AG04450 (cell line): ENCODE measurements around the gene TSR3. TPM values are rescaled to one million over a fixed set of nuclear protein-coding genes. Genes with fewer than 3 reads are reported as not detected.

Experiments used
- CTCF ChIA-PET: fragments of 300-600, 350-600 bp; formaldehyde crosslinking; extraction: SDS; loops from one replicate; lab custom pipeline; 2022; ENCODE audit warnings: antibody characterized with exemption, inconsistent platforms; lab: Charles Lee
- POLR2A ChIA-PET: fragments of 350-600 bp; formaldehyde crosslinking; extraction: SDS; loops from one replicate; lab custom pipeline; 2021; ENCODE audit warnings: antibody characterized with exemption, inconsistent platforms; lab: Yijun Ruan, JAX
- DNase-seq: peaks from one replicate; pipeline ENCODE4 v3.0.0-alpha.2; 2011; ENCODE audit warnings: low read depth, low spot score
- H3K27ac ChIP-seq: one replicate; pipeline ENCODE4 v1.5.1; 2012; ENCODE audit warnings: low read depth, low read length, control low read depth
- H3K27me3 ChIP-seq: one replicate; pipeline ENCODE4 v1.6.0; 2012; ENCODE audit warnings: low read length; ENCODE audit not compliant: control insufficient read depth, insufficient read depth
- H3K4me3 ChIP-seq: 2 replicates; pipeline ENCODE4 v1.5.1; 2011; ENCODE audit warnings: mild to moderate bottlenecking, low read depth, low read length, control low read depth
- H3K9me3 ChIP-seq: 2 replicates; pipeline ENCODE4 v1.5.1; 2012; ENCODE audit warnings: low read length; ENCODE audit not compliant: control insufficient read depth, insufficient read depth
- polyA plus RNA-seq: library from polyadenylated mRNA; depleted of rRNA; stranded (reverse); fragments of >200 nt; gene quantifications from 2 replicates; pipeline ENCODE4 v1.2.3, GENCODE V29; 2011
- TF ChIP-seq, protein P1 (sequence below): IDR thresholded peaks from 2 replicates; pipeline ENCODE4 v1.5.1; 2011; ENCODE audit warnings: low read depth, low read length, control low read depth, inconsistent platforms

Gene TSR3
- polyA plus RNA-seq, 1 experiment: 34.4 TPM

DNA sequence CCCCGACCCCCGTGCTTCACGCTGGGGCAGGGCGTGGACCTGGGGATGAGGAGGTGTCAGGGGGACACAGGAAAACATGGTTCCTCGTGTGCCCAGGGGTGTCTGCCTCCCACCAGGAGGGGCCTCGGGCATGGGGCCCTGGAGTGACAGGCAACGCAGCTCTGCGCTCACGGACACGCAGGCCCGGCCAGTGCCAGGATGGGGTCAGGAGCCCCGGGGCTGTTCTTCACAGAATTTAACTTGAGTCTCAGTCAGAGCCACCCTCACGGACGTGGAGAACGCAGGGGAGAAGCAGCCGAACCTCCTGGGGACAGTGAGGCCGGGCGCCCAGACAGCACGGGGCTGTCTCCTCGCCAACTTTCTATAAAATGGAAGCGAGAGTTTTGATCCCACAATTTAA lies 46.1 kb upstream of the TSR3 start:
- no peaks in the 10 kb centered on the region for H3K27me3 ChIP-seq
- TF ChIP-seq, protein P1, sequence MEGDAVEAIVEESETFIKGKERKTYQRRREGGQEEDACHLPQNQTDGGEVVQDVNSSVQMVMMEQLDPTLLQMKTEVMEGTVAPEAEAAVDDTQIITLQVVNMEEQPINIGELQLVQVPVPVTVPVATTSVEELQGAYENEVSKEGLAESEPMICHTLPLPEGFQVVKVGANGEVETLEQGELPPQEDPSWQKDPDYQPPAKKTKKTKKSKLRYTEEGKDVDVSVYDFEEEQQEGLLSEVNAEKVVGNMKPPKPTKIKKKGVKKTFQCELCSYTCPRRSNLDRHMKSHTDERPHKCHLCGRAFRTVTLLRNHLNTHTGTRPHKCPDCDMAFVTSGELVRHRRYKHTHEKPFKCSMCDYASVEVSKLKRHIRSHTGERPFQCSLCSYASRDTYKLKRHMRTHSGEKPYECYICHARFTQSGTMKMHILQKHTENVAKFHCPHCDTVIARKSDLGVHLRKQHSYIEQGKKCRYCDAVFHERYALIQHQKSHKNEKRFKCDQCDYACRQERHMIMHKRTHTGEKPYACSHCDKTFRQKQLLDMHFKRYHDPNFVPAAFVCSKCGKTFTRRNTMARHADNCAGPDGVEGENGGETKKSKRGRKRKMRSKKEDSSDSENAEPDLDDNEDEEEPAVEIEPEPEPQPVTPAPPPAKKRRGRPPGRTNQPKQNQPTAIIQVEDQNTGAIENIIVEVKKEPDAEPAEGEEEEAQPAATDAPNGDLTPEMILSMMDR: no peak
- ChIA-PET CTCF (no interaction called here), POLR2A (no interaction called here)
- H3K9me3 ChIP-seq: no peaks in the 10 kb centered on the region; the same call in 1 of the 2 replicates
- DNase-seq: no peak
- no peak overlapping the region for H3K27ac ChIP-seq
- no peak overlapping the region for H3K4me3 ChIP-seq

DNA sequence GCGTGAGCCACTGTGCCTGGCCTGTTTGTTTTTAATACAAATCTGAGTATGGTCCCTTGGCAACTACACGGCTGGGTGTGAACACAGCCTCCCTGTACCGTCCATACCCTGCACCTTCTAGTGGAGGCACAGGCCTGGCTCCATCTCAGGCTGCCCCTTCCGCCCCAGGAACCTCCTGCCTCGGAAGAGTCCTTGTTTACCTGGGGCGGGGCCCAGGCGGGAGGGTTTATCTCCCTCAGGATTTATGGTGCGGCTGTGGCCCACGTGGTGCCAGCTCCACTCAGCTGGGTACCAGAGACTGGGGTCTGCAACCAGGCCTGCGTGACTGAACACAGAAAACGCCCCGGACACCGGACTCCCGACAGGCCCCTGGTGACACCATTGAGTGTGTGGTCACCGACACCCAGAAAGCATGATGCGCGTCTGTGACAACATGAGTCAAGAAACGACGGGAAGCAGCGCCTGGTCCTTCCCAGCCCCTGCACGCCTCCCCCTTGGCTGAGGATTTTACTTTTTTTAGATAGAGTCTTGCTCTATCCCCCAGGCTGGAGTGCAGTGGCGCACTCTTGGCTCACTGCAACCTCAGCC lies 43.9 kb upstream of the TSR3 start:
- CTCF ChIA-PET: no interaction called here
- POLR2A ChIA-PET: no interaction called here
- TF ChIP-seq, protein P1: no peak

DNA sequence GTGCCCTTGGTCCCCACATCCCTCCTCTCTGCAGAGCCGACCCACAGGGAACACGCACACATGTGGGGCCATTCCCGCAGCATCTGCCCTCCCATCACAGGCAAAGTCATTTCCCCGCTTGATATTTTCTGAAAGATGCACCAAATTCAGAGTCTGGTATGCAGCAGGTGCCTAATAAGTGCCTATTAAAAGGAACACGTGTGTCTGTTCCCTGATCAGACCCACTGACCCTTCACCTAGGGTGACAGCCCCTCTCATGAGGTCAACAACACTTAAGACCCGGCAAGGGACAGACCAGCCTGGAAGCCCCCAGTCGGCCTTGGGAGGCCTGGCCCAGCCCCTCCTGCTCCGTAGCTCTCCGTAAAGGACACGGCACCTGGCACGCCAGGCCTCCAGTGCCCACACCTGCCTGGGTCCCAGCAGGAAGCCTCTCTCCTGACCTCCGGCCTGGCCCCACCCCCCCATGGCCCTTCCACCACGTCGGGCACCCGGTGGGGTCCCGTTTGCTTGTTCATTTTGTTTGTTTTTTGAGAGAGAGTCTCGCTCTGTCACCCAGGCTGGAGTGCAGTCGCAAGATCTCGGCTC lies 42.8 kb upstream of the TSR3 start:
- Histone ChIP-seq H3K4me3 (no peak overlapping the region), H3K27ac (no peak overlapping the region), H3K27me3 (no peaks in the 10 kb centered on the region), H3K9me3 (no peaks in the 10 kb centered on the region; the same call in 1 of the 2 replicates)
- POLR2A ChIA-PET: no interaction called here
- TF ChIP-seq, protein P1: no peak
- no peak for DNase-seq
- CTCF ChIA-PET: no interaction called here

More for the DNA sequence above, 43.9 kb upstream of the TSR3 start:
- H3K27ac ChIP-seq: no peak overlapping the region
- H3K4me3 ChIP-seq: no peak overlapping the region
- DNase-seq: no peak
- no peaks in the 10 kb centered on the region; the same call in 1 of the 2 replicates for H3K9me3 ChIP-seq
- H3K27me3 ChIP-seq: no peaks in the 10 kb centered on the region

DNA sequence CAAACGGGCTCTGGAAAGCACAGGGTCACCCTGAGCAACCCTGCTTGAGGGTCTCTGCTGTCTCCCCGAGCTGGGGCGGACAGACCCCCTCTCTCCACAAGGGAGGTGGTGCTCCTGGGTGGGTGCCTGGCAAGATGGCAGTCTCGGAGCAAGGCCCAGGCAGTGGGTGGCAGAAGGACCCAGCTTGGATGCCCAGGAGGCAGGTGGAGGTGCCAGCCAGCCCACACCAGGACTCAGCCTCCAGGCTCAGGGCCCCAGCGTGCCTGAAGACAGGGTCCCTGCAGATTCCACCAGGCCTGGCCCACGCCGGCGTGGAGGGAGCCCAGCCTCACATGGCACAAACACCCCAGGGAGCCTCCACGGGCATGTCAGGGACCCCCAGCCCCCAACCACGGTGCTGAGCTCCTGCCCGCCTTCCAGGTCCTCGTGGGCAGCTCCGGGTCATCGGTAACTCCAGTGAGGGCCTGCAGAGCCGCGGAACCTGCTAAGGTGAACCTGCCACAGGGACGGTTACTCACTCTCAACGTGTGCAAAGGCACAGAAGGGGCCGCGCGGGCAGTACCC lies 42.0 kb upstream of the TSR3 start:
- no peak for DNase-seq
- no peaks in the 10 kb centered on the region; the same call in 1 of the 2 replicates for H3K9me3 ChIP-seq
- no peaks in the 10 kb centered on the region for H3K27me3 ChIP-seq
- H3K4me3 ChIP-seq: no peak overlapping the region
- TF ChIP-seq, protein P1: no peak
- ChIA-PET POLR2A (no interaction called here), CTCF (no interaction called here)
- no peak overlapping the region for H3K27ac ChIP-seq

DNA sequence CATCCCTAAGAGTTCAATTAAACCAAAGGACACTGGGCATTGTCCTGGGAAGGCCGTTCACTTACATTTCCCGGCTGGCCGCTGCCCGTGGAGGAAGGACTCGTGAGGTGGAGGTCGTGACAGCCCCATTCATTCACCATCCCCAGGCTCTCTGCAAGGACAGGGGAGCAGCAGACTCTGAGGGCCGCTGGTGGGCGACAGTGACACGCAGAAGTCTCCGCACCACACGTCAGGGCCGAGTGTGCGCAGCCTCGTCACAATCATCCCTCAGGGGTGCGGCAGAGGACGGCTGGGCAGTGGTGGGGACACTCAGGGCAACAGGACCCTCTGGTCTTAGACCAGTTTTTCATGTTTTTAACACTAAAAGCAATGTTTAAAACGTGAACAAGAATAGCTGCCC lies 41.1 kb upstream of the TSR3 start:
- ChIA-PET POLR2A (no interaction called here), CTCF (no interaction called here)
- no peaks in the 10 kb centered on the region for H3K9me3 ChIP-seq
- H3K27me3 ChIP-seq: no peaks in the 10 kb centered on the region
- no peak overlapping the region for H3K4me3 ChIP-seq
- H3K27ac ChIP-seq: no peak overlapping the region
- TF ChIP-seq, protein P1: no peak
- DNase-seq: no peak
